Loucy (cell line): ENCODE results near the gene SORCS1.

Experiments used
- CTCF ChIP-seq: fragments of 200-600 bp; sonication (generic); conservative IDR thresholded peaks from 2 replicates; pipeline ENCODE4 v1.5.1; 2014; ENCODE audit warnings: mild to moderate bottlenecking, antibody characterized with exemption, low read length
- EZH2phosphoT487 ChIP-seq: fragments of 200-600 bp; IDR thresholded peaks from 2 replicates; pipeline ENCODE4 v1.6.1; 2018; ENCODE audit warnings: antibody characterized with exemption, mild to moderate bottlenecking, moderate library complexity, borderline replicate concordance

- TF ChIP-seq CTCF (no peak), EZH2phosphoT487 (no peak)
These were observed 504.0 kb downstream of the SORCS1 start for GRCh38 chr10:106660550-106660949.
